Caco-2 (cell line): Measurements from ENCODE around the gene KDM8. TPM values are rescaled to one million over a fixed set of nuclear protein-coding genes. Genes with fewer than 3 reads are reported as not detected.
A peak's percentile ranks its signal among the peaks of the same experiment; 100 is the strongest.

Experiments used
- BruUV-seq: library from RNA; stranded (reverse); fragments of 400-500 nt; replicated peaks from 2 replicates; lab custom pipeline; 2021; lab: Mats Ljungman, UMichigan
- CTCF ChIA-PET: fragments of 300-600 bp; sonication (Branson Sonifier 250); formaldehyde crosslinking; loops from one replicate; lab custom pipeline; 2022; ENCODE audit warnings: antibody characterized with exemption; lab: Charles Lee
- POLR2A ChIA-PET: fragments of 300-600 bp; sonication (Branson Sonifier 250); formaldehyde crosslinking; loops from one replicate; lab custom pipeline; 2022; ENCODE audit warnings: antibody characterized with exemption; lab: Charles Lee
- DNase-seq, 2 experiments: peaks; one replicate each; pipeline versions ENCODE4 v3.0.0 to v3.0.0-alpha.2; 2020 to 2022
- H3K27me3 ChIP-seq: replicated peaks from 2 replicates; pipeline ENCODE4 v1.6.0; 2011; ENCODE audit warnings: low read length; ENCODE audit not compliant: control insufficient read depth, insufficient read depth
- H3K36me3 ChIP-seq: 2 replicates; pipeline ENCODE4 v1.5.1; 2011; ENCODE audit warnings: low read length; ENCODE audit not compliant: control insufficient read depth, insufficient read depth
- H3K4me1 ChIP-seq: fragments of 250-450 bp; sonication (Bioruptor Pico); 2 replicates; pipeline ENCODE4 v1.5.1; 2020; ENCODE audit warnings: mild to moderate bottlenecking
- H3K4me3 ChIP-seq: 2 replicates; pipeline ENCODE4 v1.5.1; 2011; ENCODE audit warnings: low read depth, mild to moderate bottlenecking, control low read depth, low read length
- H3K9me3 ChIP-seq: fragments of 250-450 bp; sonication (Bioruptor Pico); 2 replicates; pipeline ENCODE4 v1.5.1; 2020; ENCODE audit warnings: mild to moderate bottlenecking, moderate library complexity
- H3K27ac Mint-ChIP-seq: one replicate; pipeline ENCODE4 v1.8.0; 2022; ENCODE audit warnings: mixed read lengths; ENCODE audit not compliant: unreplicated experiment
- H3K27me3 Mint-ChIP-seq: one replicate; pipeline ENCODE4 v1.8.0; 2022; ENCODE audit warnings: mixed read lengths; ENCODE audit not compliant: insufficient read depth, unreplicated experiment
- H3K36me3 Mint-ChIP-seq: one replicate; pipeline ENCODE4 v1.8.0; 2022; ENCODE audit warnings: mild to moderate bottlenecking, mixed read lengths; ENCODE audit not compliant: insufficient read depth, unreplicated experiment
- H3K4me1 Mint-ChIP-seq: one replicate; pipeline ENCODE4 v1.8.0; 2022; ENCODE audit warnings: low read depth, mixed read lengths; ENCODE audit not compliant: unreplicated experiment
- H3K4me3 Mint-ChIP-seq: one replicate; pipeline ENCODE4 v1.8.0; 2022; ENCODE audit warnings: mild to moderate bottlenecking, moderate library complexity, mixed read lengths; ENCODE audit not compliant: unreplicated experiment
- H3K9me3 Mint-ChIP-seq: one replicate; pipeline ENCODE4 v1.8.0; 2022; ENCODE audit warnings: mixed read lengths; ENCODE audit not compliant: unreplicated experiment
- CTCF ChIP-seq, 2 experiments: fragments of 200-600 bp in 1 of 2; IDR thresholded peaks; 1 replicate in 1 of 2; 2 replicates in 1 of 2; pipeline versions ENCODE4 v1.5.1 to v1.8.0; 2011 to 2022; ENCODE audit warnings: antibody characterized with exemption in 1 of 2, control low read depth in 1 of 2, inconsistent platforms in 1 of 2, low read depth in 1 of 2, low read length in 1 of 2, mild to moderate bottlenecking in 1 of 2, moderate library complexity in 1 of 2; ENCODE audit not compliant: insufficient read depth in 1 of 2, severe bottlenecking in 1 of 2, unreplicated experiment in 1 of 2
- intact Hi-C: fragments of 100-400 bp; cut with micrococcal nuclease; formaldehyde crosslinking; loops from one replicate; pipeline ENCODE4 v1.10.0; 2022; ENCODE audit not compliant: unreplicated experiment
- total RNA-seq: library from RNA; stranded (reverse); gene quantifications from 2 replicates; pipeline ENCODE4 v1.2.3, GENCODE V29; 2022

The KDM8 gene
- total RNA-seq, 1 experiment from 2014 or later = 7.0 TPM

GRCh38 chr16:27224741-27225300 is 21.5 kb downstream of the KDM8 start:
- Mint-ChIP-seq H3K27ac (no peak overlapping the region), H3K4me1 (peaks cover 6% of the 10 kb centered on the region), H3K9me3 (no peaks in the 10 kb centered on the region), H3K36me3 (peaks cover 19% of the 10 kb centered on the region), H3K27me3 (no peaks in the 10 kb centered on the region), H3K4me3 (no peak overlapping the region)
- Histone ChIP-seq H3K9me3 (no peaks in the 10 kb centered on the region), H3K36me3 (no peaks in the 10 kb centered on the region), H3K27me3 (no peaks in the 10 kb centered on the region), H3K4me3 (no peak overlapping the region), H3K4me1 (peaks cover 6% of the 10 kb centered on the region; the same call in 1 of the 2 replicates)
- intact Hi-C loops = no loop called here
- TF ChIP-seq CTCF (IDR thresholded peaks at IDR 0.05; ENCODE audit: insufficient read depth in 1 of 2, low read depth in 1 of 2, low read length in 1 of 2, severe bottlenecking in 1 of 2, unreplicated experiment in 1 of 2) = no peak
- POLR2A ChIA-PET = interaction anchor here (1.0 kb wide), 1 partner anchor 150 kb away, joined by 4 read pairs; no protein-coding TSS in a partner anchor
- DNase-seq = no peak
- CTCF ChIA-PET = interaction anchor here (0.6 to 1.6 kb wide), 3 partner anchors 10 to 143 kb away, joined by 3 to 11 read pairs (median 7); no protein-coding TSS in a partner anchor
- no TSS peak for BruUV-seq

DNA sequence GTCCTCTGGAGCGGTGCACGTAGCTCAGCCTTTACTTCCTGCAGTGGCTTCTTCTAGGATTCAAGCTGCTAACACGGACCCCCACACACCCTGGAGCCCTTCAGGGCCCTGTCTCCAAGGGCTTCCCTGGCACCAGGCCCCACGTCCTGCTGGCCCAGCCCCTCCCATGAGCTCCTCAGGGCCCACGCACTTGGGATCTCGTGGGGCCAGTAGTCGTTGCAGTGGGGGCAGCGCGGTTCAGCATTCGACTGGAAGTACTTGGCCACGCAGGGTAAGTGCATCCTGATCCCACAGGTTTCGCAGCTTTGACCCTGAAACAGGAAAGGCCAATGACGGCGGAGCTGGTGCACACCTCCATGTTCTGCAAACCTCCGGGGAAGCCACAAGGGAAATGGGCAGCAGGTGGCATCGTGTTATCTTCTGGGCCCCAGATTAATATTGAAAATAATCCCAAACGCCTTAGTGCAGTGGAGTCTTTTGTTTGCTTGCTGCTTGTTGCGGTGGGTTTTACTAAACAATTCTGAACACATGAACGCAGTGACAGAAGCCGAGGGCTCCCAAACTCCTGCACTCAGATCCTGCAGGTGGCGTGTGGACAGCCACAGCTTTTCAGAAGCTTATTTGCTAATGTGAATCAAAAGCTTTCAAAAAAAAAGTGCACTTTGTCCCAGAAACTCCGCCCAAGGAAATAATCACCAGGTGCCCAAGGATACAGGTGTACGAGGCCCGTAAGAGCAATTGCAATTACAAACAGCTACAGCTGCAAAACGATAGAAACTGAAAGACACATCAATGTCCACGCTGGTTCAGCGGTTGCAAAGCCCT is 22.4 kb downstream of the KDM8 start:
- TF ChIP-seq CTCF (IDR thresholded peaks at IDR 0.05; ENCODE audit: insufficient read depth in 1 of 2, low read depth in 1 of 2, low read length in 1 of 2, severe bottlenecking in 1 of 2, unreplicated experiment in 1 of 2) = peak in 1 of 2 experiments; percentile 36
- Mint-ChIP-seq H3K4me3 (no peak overlapping the region), H3K27ac (no peak overlapping the region), H3K27me3 (no peaks in the 10 kb centered on the region), H3K9me3 (no peaks in the 10 kb centered on the region), H3K4me1 (peaks cover 6% of the 10 kb centered on the region), H3K36me3 (peaks cover 19% of the 10 kb centered on the region)
- no TSS peak for BruUV-seq
- H3K4me1 ChIP-seq = peaks cover 6% of the 10 kb centered on the region; the same call in 1 of the 2 replicates
- H3K4me3 ChIP-seq = no peak overlapping the region
- ChIA-PET CTCF (interaction anchor here (0.6 to 1.6 kb wide), 7 partner anchors 9 to 150 kb away, joined by 3 to 11 read pairs (median 5); partner anchors contain the start of gene KDM8), POLR2A (interaction anchor here (1.0 kb wide), 2 partner anchors 22 to 150 kb away, joined by 4 to 6 read pairs; partner anchors contain the start of gene KDM8)
- H3K36me3 ChIP-seq = no peaks in the 10 kb centered on the region
- H3K9me3 ChIP-seq = no peaks in the 10 kb centered on the region
- H3K27me3 ChIP-seq = no peaks in the 10 kb centered on the region
- intact Hi-C loops = no loop called here
- peak in 1 of 2 experiments; percentile 37 for DNase-seq

DNA sequence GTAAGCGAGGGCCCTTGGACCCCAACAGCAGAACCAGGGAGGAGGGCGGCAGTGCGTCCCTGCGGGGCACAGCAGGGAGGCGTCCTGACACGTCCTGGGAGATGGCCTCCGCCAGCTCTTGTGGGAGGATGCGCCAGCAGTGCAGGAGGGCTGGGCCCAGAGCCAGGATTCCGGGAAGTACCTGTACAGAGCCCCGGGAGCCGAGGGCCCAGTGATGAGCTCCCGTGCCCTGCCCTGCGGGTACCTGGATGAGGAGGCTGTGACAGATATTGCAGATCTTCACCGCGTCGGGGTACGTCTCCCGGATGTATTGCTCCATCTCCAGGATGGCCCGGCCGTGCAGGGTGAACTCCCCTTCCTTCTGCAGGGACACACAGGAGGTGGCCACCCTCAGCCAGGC is 23.1 kb downstream of the KDM8 start:
- intact Hi-C loops = no loop called here
- Mint-ChIP-seq H3K4me3 (no peak overlapping the region), H3K27ac (no peak overlapping the region), H3K4me1 (peaks cover 6% of the 10 kb centered on the region), H3K36me3 (peaks cover 19% of the 10 kb centered on the region), H3K27me3 (no peaks in the 10 kb centered on the region), H3K9me3 (no peaks in the 10 kb centered on the region)
- POLR2A ChIA-PET = interaction anchor here (1.0 kb wide), 1 partner anchor 23 kb away, joined by 6 read pairs; the partner anchor contains the start of gene KDM8
- Histone ChIP-seq H3K4me3 (no peak overlapping the region), H3K36me3 (no peaks in the 10 kb centered on the region), H3K27me3 (no peaks in the 10 kb centered on the region), H3K4me1 (peaks cover 6% of the 10 kb centered on the region; the same call in 1 of the 2 replicates), H3K9me3 (no peaks in the 10 kb centered on the region)
- no peak for DNase-seq
- TF ChIP-seq CTCF (IDR thresholded peaks at IDR 0.05; ENCODE audit: insufficient read depth in 1 of 2, low read depth in 1 of 2, low read length in 1 of 2, severe bottlenecking in 1 of 2, unreplicated experiment in 1 of 2) = no peak
- CTCF ChIA-PET = interaction anchor here (1.0 to 1.6 kb wide), 5 partner anchors 9 to 149 kb away, joined by 3 to 11 read pairs (median 6); no protein-coding TSS in a partner anchor
- BruUV-seq = no TSS peak
